T-cell (primary cell): Measurements from ENCODE around the gene GOLPH3. TPM values are rescaled to one million over a fixed set of nuclear protein-coding genes. Genes with fewer than 3 reads are reported as not detected.

Experiments
- ATAC-seq, 4 experiments: fragments of 200-7000 bp in 3 of 4; fragments of 150-1000 bp in 1 of 4; cut with Tn5 transposase; replicated peaks in 1 of 4; 1 replicate in 3 of 4; 2 replicates in 1 of 4; pipeline ENCODE4 v1.10.0; 2021; ENCODE audit warnings: moderate library complexity in 3 of 4, mild to moderate bottlenecking in 2 of 4, moderate number of reproducible peaks in 1 of 4
- CTCF ChIA-PET, 2 donors: fragments of 300-600 bp; sonication (Branson Sonifier 250); formaldehyde crosslinking; loops; one replicate each; lab custom pipeline; 2022; ENCODE audit warnings: antibody characterized with exemption in 2 of 2; lab: Charles Lee
- POLR2A ChIA-PET, 2 donors: fragments of 300-600 bp; sonication (Branson Sonifier 250); formaldehyde crosslinking; loops; one replicate each; lab custom pipeline; 2022; ENCODE audit warnings: antibody characterized with exemption in 2 of 2; lab: Charles Lee
- DNase-seq, 35 experiments: peaks; one replicate each; pipeline versions ENCODE4 v3.0.0 to v3.0.0-alpha.2; 2013 to 2023
- H3K27ac ChIP-seq: one replicate; pipeline ENCODE4 v1.5.1; 2013; ENCODE audit warnings: low read length
- H3K27me3 ChIP-seq, 2 experiments: replicated peaks in 1 of 2; 1 replicate in 1 of 2; 2 replicates in 1 of 2; pipeline versions ENCODE4 v1.6.1 to v1.7.0; 2013; ENCODE audit warnings: low read length in 1 of 2, mixed read lengths in 1 of 2; ENCODE audit not compliant: control insufficient read depth in 2 of 2, insufficient read depth in 2 of 2; ENCODE audit errors: extremely low read depth in 1 of 2
- H3K36me3 ChIP-seq, 2 donors: 1 replicate in 1 of 2; 2 replicates in 1 of 2; pipeline versions ENCODE4 v1.6.1 to v1.7.0; 2013; ENCODE audit warnings: low read length in 1 of 2; ENCODE audit not compliant: control insufficient read depth in 2 of 2, insufficient read depth in 1 of 2; ENCODE audit errors: extremely low read depth in 1 of 2
- H3K4me1 ChIP-seq, 2 experiments: 1 replicate in 1 of 2; 2 replicates in 1 of 2; pipeline versions ENCODE4 v1.6.1 to v1.7.0; 2013; ENCODE audit warnings: low read length in 2 of 2, mixed read lengths in 1 of 2; ENCODE audit not compliant: insufficient read depth in 2 of 2, control insufficient read depth in 1 of 2; ENCODE audit errors: extremely low read depth in 1 of 2
- H3K4me3 ChIP-seq, 2 donors: 1 replicate in 1 of 2; 2 replicates in 1 of 2; pipeline versions ENCODE4 v1.5.1 to v1.7.0; 2013; ENCODE audit warnings: mild to moderate bottlenecking in 2 of 2, low read length in 1 of 2, moderate library complexity in 1 of 2; ENCODE audit not compliant: control insufficient read depth in 1 of 2; ENCODE audit errors: extremely low read depth in 1 of 2
- H3K9me3 ChIP-seq: 2 replicates; pipeline ENCODE4 v1.7.0; 2013
- H3K27ac Mint-ChIP-seq, 2 donors: one replicate each; pipeline ENCODE4 v1.8.0; 2020 to 2021; ENCODE audit warnings: mild to moderate bottlenecking in 2 of 2, mixed read lengths in 2 of 2
- H3K27me3 Mint-ChIP-seq, 2 donors: one replicate each; pipeline ENCODE4 v1.8.0; 2021 to 2022; ENCODE audit warnings: mixed read lengths in 2 of 2
- H3K36me3 Mint-ChIP-seq: one replicate; pipeline ENCODE4 v1.8.0; 2021; ENCODE audit warnings: mixed read lengths
- H3K4me1 Mint-ChIP-seq, 3 donors: one replicate each; pipeline ENCODE4 v1.8.0; 2020 to 2022; ENCODE audit warnings: mixed read lengths in 3 of 3, mild to moderate bottlenecking in 1 of 3
- H3K4me3 Mint-ChIP-seq, 3 donors: one replicate each; pipeline ENCODE4 v1.8.0; 2020 to 2022; ENCODE audit warnings: mild to moderate bottlenecking in 3 of 3, mixed read lengths in 3 of 3, moderate library complexity in 3 of 3
- H3K9me3 Mint-ChIP-seq, 3 donors: one replicate each; pipeline ENCODE4 v1.8.0; 2020 to 2022; ENCODE audit warnings: mixed read lengths in 3 of 3
- WGBS: methylation state at CpG from one replicate; pipeline ENCODE4 v1.1.5; 2013; ENCODE audit warnings: missing lambda C conversion rate; ENCODE audit not compliant: insufficient coverage; 5-methylcytosine and 5-hydroxymethylcytosine counted together
- total RNA-seq, 35 experiments: library from RNA in 6 of 35; stranded (reverse) in 6 of 35; fragments of 120-200 nt in 1 of 35; gene quantifications; one replicate each; pipeline versions ENCODE4 v1.2.1 to v1.2.4 and lab custom pipeline; 2013 to 2026

GOLPH3 gene
- total RNA-seq, 5 donors from 2014 or later (not counting 1 experiment from before 2014, with no cell fraction given), result 49.3 to 87.6 (median 73.8) TPM

DNA sequence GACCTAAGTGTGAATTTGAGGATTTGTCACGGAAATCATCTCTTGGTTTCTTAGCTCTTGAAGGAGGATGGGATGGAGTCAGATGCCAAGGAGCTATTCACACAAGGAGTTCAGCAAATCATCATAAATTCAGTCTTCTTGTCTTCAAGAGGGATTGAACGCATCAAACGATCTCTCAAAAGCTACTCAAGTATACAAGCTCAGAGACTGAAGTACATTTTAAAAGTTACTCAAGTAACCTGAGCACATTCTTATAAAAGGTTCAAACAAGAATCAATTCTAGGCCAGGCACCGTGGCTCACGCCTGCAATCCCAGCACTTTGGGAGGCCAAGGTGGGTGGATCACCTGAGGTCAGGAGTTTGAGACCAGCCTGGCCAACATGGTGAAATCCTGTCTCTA lies 21.1 kb upstream of the GOLPH3 start:
- H3K4me1 Mint-ChIP-seq, result peaks cover 0 to 9% (median 2%) of the 10 kb centered on the region in 3 donors
- Histone ChIP-seq H3K27ac (no peak overlapping the region), H3K9me3 (no peaks in the 10 kb centered on the region), H3K4me1 (no peaks in the 10 kb centered on the region), H3K4me3 (no peak overlapping the region), H3K36me3 (no peaks in the 10 kb centered on the region), H3K27me3 (peaks cover 0 to 8% of the 10 kb centered on the region in 2 experiments)
- ATAC-seq (no peak), DNase-seq (no peak)
- ChIA-PET CTCF (no interaction called here), POLR2A (no interaction called here)
- 100% methylated on average over 2 of the region's 5 CpGs for WGBS
- no peaks in the 10 kb centered on the region for H3K9me3 Mint-ChIP-seq
- H3K36me3 Mint-ChIP-seq, result no peaks in the 10 kb centered on the region
- H3K27ac Mint-ChIP-seq, result no peak overlapping the region
- no peak overlapping the region for H3K4me3 Mint-ChIP-seq
- peaks cover 13 to 19% of the 10 kb centered on the region in 2 donors for H3K27me3 Mint-ChIP-seq

DNA sequence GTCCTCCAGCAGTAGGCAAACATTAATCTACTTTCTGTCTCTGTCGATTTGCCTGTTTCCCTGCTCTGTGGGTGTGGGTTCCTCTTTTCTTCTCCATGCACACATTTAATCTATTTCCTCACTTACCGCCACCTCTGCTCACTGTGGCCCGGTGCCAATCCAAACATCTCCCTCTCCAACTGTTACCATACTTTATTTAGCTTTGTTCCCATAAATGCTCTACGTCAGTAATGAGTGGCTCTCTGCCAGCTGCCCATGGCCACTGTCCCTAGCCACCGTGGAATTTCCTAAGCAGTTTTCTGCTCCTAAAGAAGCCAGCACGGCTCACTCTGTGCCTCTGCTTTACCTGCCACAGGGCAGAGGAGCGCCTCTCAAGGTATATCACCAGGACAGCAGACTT lies 19.5 kb upstream of the GOLPH3 start:
- Histone ChIP-seq H3K27ac (no peak overlapping the region), H3K4me3 (no peak overlapping the region), H3K4me1 (no peaks in the 10 kb centered on the region), H3K36me3 (no peaks in the 10 kb centered on the region), H3K27me3 (peaks cover 0 to 11% of the 10 kb centered on the region in 2 experiments), H3K9me3 (no peaks in the 10 kb centered on the region)
- Mint-ChIP-seq H3K4me1 (peaks cover 0 to 9% (median 2%) of the 10 kb centered on the region in 3 donors), H3K9me3 (no peaks in the 10 kb centered on the region), H3K36me3 (no peaks in the 10 kb centered on the region), H3K27me3 (peaks cover 11 to 13% of the 10 kb centered on the region in 2 donors), H3K27ac (peak overlapping the region in 1 of 2 donors; percentile 38), H3K4me3 (peak overlapping the region in 1 of 3 donors; percentile 7)
- ChIA-PET POLR2A (no interaction called here), CTCF (no interaction called here)
- no peak for ATAC-seq
- WGBS, result 28% methylated on average over 7 of the region's 7 CpGs
- DNase-seq, result no peak

GRCh38 chr5:32190095-32190494 lies 16.0 kb upstream of the GOLPH3 start:
- H3K27me3 ChIP-seq, result peaks cover 0 to 8% of the 10 kb centered on the region in 2 experiments
- H3K4me3 Mint-ChIP-seq, result no peak overlapping the region
- H3K4me1 ChIP-seq, result no peaks in the 10 kb centered on the region
- H3K27ac ChIP-seq, result no peak overlapping the region
- CTCF ChIA-PET, result no interaction called here
- H3K4me3 ChIP-seq, result no peak overlapping the region
- 70% methylated on average over 4 of the region's 5 CpGs for WGBS
- no peaks in the 10 kb centered on the region for H3K9me3 ChIP-seq
- POLR2A ChIA-PET, result no interaction called here
- H3K36me3 ChIP-seq, result no peaks in the 10 kb centered on the region
- peaks cover 0 to 9% (median 2%) of the 10 kb centered on the region in 3 donors for H3K4me1 Mint-ChIP-seq
- H3K27me3 Mint-ChIP-seq, result peaks cover 9 to 10% of the 10 kb centered on the region in 2 donors
- H3K36me3 Mint-ChIP-seq, result no peaks in the 10 kb centered on the region
- ATAC-seq (no peak), DNase-seq (no peak)
- peaks cover 0 to 7% (median 0%) of the 10 kb centered on the region in 3 donors for H3K9me3 Mint-ChIP-seq
- no peak overlapping the region for H3K27ac Mint-ChIP-seq

GRCh38 chr5:32187675-32188074 lies 13.6 kb upstream of the GOLPH3 start:
- no peak overlapping the region for H3K4me3 ChIP-seq
- H3K36me3 ChIP-seq, result no peaks in the 10 kb centered on the region
- peaks cover 0 to 2% of the 10 kb centered on the region in 2 experiments for H3K27me3 ChIP-seq
- ATAC-seq, result no peak
- Mint-ChIP-seq H3K9me3 (peaks cover 0 to 7% (median 0%) of the 10 kb centered on the region in 3 donors), H3K27me3 (no peaks in the 10 kb centered on the region), H3K36me3 (no peaks in the 10 kb centered on the region), H3K4me3 (no peak overlapping the region), H3K4me1 (no peaks in the 10 kb centered on the region), H3K27ac (no peak overlapping the region)
- H3K9me3 ChIP-seq, result no peaks in the 10 kb centered on the region
- no peaks in the 10 kb centered on the region for H3K4me1 ChIP-seq
- ChIA-PET POLR2A (interaction anchor here in 1 of 2 donors (0.6 kb wide), 1 partner anchor 317 kb away, joined by 4 read pairs; no protein-coding TSS in a partner anchor), CTCF (no interaction called here)
- no peak for DNase-seq
- H3K27ac ChIP-seq, result no peak overlapping the region

DNA sequence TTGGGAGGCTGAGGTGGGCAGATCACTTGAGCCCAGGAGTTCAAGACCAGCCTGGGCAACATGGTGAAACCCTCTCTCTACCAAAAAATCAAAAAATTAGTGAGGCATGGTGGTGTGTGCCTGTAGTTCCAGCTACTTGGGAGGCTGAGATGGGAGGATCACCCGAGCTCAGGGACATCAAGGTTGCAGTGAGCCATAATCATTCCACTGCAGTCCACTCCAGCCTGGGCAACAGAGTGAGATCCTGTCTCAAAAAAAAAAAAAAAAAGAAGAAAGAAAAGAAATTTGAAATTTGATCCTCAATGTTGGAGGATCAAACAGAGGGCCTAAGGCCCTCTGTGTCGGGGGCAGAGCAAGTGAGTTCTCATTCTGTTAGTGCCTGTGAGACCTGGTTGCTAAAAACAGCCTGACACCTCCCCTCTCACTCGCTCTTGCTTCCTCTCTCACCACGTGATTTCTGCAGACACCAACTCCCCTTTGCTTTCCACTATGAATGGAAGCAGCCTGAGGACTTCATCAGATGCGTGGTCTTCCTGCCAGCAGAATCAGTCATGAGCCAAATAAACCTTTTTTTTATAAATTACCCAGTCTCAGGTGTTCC lies 8.4 kb upstream of the GOLPH3 start:
- H3K9me3 ChIP-seq, result no peaks in the 10 kb centered on the region
- DNase-seq (no peak), ATAC-seq (no peak)
- no peaks in the 10 kb centered on the region for H3K36me3 ChIP-seq
- H3K9me3 Mint-ChIP-seq, result peaks cover 0 to 1% (median 0%) of the 10 kb centered on the region in 3 donors
- no peak overlapping the region for H3K4me3 ChIP-seq
- H3K4me1 Mint-ChIP-seq, result no peaks in the 10 kb centered on the region
- no peak overlapping the region for H3K4me3 Mint-ChIP-seq
- no peaks in the 10 kb centered on the region for H3K27me3 ChIP-seq
- WGBS, result 33% methylated on average over 3 of the region's 5 CpGs
- CTCF ChIA-PET, result no interaction called here
- no peak overlapping the region for H3K27ac Mint-ChIP-seq
- H3K4me1 ChIP-seq, result no peaks in the 10 kb centered on the region
- POLR2A ChIA-PET, result no interaction called here
- no peak overlapping the region for H3K27ac ChIP-seq
- H3K36me3 Mint-ChIP-seq, result no peaks in the 10 kb centered on the region
- peaks cover 3 to 7% of the 10 kb centered on the region in 2 donors for H3K27me3 Mint-ChIP-seq

DNA sequence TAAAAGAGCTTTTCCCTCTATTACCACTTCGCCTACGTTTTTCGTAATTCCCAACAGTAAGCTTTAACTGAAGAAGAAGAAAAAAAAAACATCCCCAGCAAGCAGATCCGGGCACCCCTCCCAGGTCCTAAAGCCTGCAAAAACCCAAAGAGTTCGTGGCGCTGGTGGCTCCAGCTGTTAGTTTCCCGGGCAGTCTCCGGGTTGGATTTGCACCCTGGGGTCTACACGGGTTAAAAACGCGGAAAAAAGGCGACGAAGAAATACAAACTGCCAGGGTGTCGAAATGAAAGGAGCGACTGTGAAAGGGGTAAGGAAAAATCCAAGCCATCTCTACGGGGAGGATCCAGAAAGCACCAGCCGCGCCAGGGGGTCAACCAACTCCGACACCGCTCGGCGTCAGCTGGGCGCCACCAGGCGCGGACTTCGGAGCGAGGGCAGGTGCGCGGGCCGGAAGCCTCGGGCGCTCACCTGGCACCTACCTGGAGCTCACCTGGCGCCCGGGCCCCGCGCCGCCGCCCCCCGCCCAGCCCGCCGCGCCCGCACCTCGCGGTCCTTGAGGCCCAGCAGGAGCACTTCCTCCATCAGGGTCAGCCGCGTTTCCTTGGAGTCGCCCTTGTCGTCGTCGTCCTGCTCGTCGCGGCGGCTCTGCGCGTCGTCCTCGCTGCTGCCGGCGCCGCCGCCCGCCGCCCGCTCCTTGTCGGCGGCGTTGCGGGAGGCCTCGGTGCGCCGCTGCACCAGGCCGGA lies 680 bp downstream of the GOLPH3 start:
- WGBS, result under 1% methylated on average over 65 of the region's 74 CpGs
- ATAC-seq (peak; percentile 19 to 40 (median 35)), DNase-seq (peak in 31 of 35 experiments; percentile 3 to 58 (median 18))
- Mint-ChIP-seq H3K27ac (peak overlapping the region; percentile 96 to 97), H3K27me3 (peaks cover 3 to 4% of the 10 kb centered on the region in 2 donors), H3K4me3 (peak overlapping the region; percentile 97 to 99 (median 97)), H3K9me3 (no peaks in the 10 kb centered on the region), H3K4me1 (peaks cover 37 to 44% (median 39%) of the 10 kb centered on the region in 3 donors), H3K36me3 (peaks cover 26% of the 10 kb centered on the region)
- H3K4me1 ChIP-seq, result peaks cover 15 to 18% of the 10 kb centered on the region in 2 experiments
- no peaks in the 10 kb centered on the region for H3K27me3 ChIP-seq
- peak overlapping the region; percentile 80 to 81 for H3K4me3 ChIP-seq
- ChIA-PET CTCF (interaction anchor here in 1 of 2 donors (1.1 kb wide), 1 partner anchor 59 kb away, joined by 4 read pairs; no protein-coding TSS in a partner anchor), POLR2A (interaction anchor here (0.5 to 1.1 kb wide), 6 partner anchors 9 to 416 kb away, joined by 3 to 6 read pairs (median 4); no protein-coding TSS in a partner anchor)
- peaks cover 0 to 29% of the 10 kb centered on the region in 2 donors for H3K36me3 ChIP-seq
- no peaks in the 10 kb centered on the region for H3K9me3 ChIP-seq
- peak overlapping the region; percentile 94 for H3K27ac ChIP-seq
